ENCODE results near the gene MYL10. TPM values are rescaled to one million over a fixed set of nuclear protein-coding genes. Genes with fewer than 3 reads are reported as not detected.

The MYL10 gene
- total and polyA plus RNA-seq, 2 experiments from 2014 or later: 0.23 to 1.2 TPM

GRCh38 chr7:101625031-101625791 lies 3.9 kb downstream of the MYL10 start:
- Histone ChIP-seq H3K36me3 (replicated peaks; ENCODE audit: insufficient read depth, low read depth) (no peaks in the 10 kb centered on the region), H2AFZ (no peak overlapping the region), H3K9me3 (ENCODE audit: low read depth) (no peaks in the 10 kb centered on the region), H3K79me2 (no peaks in the 10 kb centered on the region), H3K4me1 (ENCODE audit: insufficient read depth) (peaks cover 17% of the 10 kb centered on the region), H3K27ac (peak overlapping the region; percentile 63), H3K4me2 (peak overlapping the region; percentile 23), H4K20me1 (ENCODE audit: insufficient read depth, poor library complexity, severe bottlenecking) (no peaks in the 10 kb centered on the region), H3K4me3 (no peak overlapping the region), H3K9me2 (replicated peaks; ENCODE audit: insufficient read depth) (no peaks in the 10 kb centered on the region), H3K27me3 (no peaks in the 10 kb centered on the region)
- peak; percentile 24 for TF ChIP-seq CTCF (IDR thresholded peaks at IDR 0.05; ENCODE audit: poor library complexity)
- TF ChIP-seq EZH2phosphoT487 (IDR thresholded peaks at IDR 0.05; ENCODE audit: low read depth, severe bottlenecking, unreplicated experiment): peak; percentile 63
- no peak for TF ChIP-seq EZH2 (IDR thresholded peaks at IDR 0.05; ENCODE audit: borderline replicate concordance)
- DNase-seq (ENCODE audit: low spot score): no peak
- 25% methylated on average over 17 of the region's 18 CpGs for WGBS (ENCODE audit: low lambda C conversion rate, missing lambda C conversion rate)

- WGBS (ENCODE audit: low lambda C conversion rate, missing lambda C conversion rate): 68% methylated on average over 23 of the region's 23 CpGs
- Histone ChIP-seq H3K4me1 (ENCODE audit: insufficient read depth) (peaks cover 17% of the 10 kb centered on the region), H3K4me2 (peak overlapping the region; percentile 23), H3K9me3 (ENCODE audit: low read depth) (no peaks in the 10 kb centered on the region), H3K4me3 (no peak overlapping the region), H4K20me1 (ENCODE audit: insufficient read depth, poor library complexity, severe bottlenecking) (no peaks in the 10 kb centered on the region), H3K79me2 (no peaks in the 10 kb centered on the region), H3K9me2 (replicated peaks; ENCODE audit: insufficient read depth) (no peaks in the 10 kb centered on the region), H2AFZ (no peak overlapping the region), H3K27ac (peak overlapping the region; percentile 63), H3K27me3 (no peaks in the 10 kb centered on the region), H3K36me3 (replicated peaks; ENCODE audit: insufficient read depth, low read depth) (no peaks in the 10 kb centered on the region)
- TF ChIP-seq EZH2phosphoT487 (IDR thresholded peaks at IDR 0.05; ENCODE audit: low read depth, severe bottlenecking, unreplicated experiment) (no peak), CTCF (IDR thresholded peaks at IDR 0.05; ENCODE audit: poor library complexity) (no peak), EZH2 (IDR thresholded peaks at IDR 0.05; ENCODE audit: borderline replicate concordance) (no peak)
- no peak for DNase-seq (ENCODE audit: low spot score)
Measured at GRCh38 chr7:101624246-101625001, 4.7 kb downstream of the MYL10 start.

- Histone ChIP-seq H4K20me1 (ENCODE audit: insufficient read depth, poor library complexity, severe bottlenecking) (no peaks in the 10 kb centered on the region), H2AFZ (no peak overlapping the region), H3K36me3 (replicated peaks; ENCODE audit: insufficient read depth, low read depth) (no peaks in the 10 kb centered on the region), H3K79me2 (no peaks in the 10 kb centered on the region), H3K27me3 (no peaks in the 10 kb centered on the region), H3K4me2 (no peak overlapping the region), H3K4me1 (ENCODE audit: insufficient read depth) (peaks cover 30% of the 10 kb centered on the region), H3K9me3 (ENCODE audit: low read depth) (no peaks in the 10 kb centered on the region), H3K27ac (no peak overlapping the region), H3K4me3 (no peak overlapping the region), H3K9me2 (replicated peaks; ENCODE audit: insufficient read depth) (no peaks in the 10 kb centered on the region)
- TF ChIP-seq EZH2phosphoT487 (IDR thresholded peaks at IDR 0.05; ENCODE audit: low read depth, severe bottlenecking, unreplicated experiment): no peak
- no peak for TF ChIP-seq EZH2 (IDR thresholded peaks at IDR 0.05; ENCODE audit: borderline replicate concordance)
- TF ChIP-seq CTCF (IDR thresholded peaks at IDR 0.05; ENCODE audit: poor library complexity): no peak
- 86% methylated on average over 15 of the region's 15 CpGs for WGBS (ENCODE audit: low lambda C conversion rate, missing lambda C conversion rate)
- peak; percentile 7 for DNase-seq (ENCODE audit: low spot score)
Measured at GRCh38 chr7:101622609-101623173, 6.4 kb downstream of the MYL10 start.
